GM21381 (cell line): ENCODE measurements around the gene LTO1.

Experiments
- ATAC-seq: cut with Tn5 transposase; IDR thresholded peaks from one replicate; pipeline ENCODE4 v1.9.1; 2021; ENCODE audit warnings: mild to moderate bottlenecking, moderate library complexity; ENCODE audit not compliant: unreplicated experiment

The LTO1 gene

DNA sequence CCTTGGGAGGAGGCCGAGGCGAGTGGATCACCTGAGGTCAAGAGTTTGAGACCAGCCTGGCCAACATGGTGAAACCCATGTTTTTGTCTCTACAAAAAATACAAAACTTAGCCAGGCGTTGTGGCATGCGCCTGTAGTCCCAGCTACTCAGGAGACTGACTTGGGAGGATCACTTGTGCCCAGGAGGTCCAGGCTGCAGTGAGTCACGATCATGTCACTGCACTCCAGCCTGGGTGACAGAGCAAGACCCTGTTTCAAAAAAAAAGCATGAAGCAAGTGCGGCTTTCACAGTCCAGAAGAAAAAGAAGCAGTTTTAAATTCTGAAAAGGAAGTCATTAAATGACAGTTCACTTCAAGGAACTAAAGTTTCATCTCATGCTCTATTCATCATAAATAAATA, 7.1 kb upstream of the LTO1 start:
- no peak for ATAC-seq

DNA sequence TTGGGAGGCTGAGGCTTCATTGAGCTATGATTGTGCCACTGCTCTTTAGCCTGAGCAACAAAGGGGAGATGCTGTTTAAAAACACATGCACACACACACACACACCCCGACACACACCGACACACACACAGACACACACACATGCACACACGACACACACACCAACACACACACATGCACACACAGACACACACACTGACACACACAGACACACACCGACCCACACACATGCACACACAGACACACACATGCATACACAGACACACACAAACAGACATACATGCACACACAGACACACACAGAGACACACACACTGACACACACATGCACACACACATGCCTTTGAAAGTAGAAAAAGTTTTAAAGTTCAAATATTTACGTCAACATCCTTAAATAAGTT, 5.5 kb upstream of the LTO1 start:
- ATAC-seq = no peak

DNA sequence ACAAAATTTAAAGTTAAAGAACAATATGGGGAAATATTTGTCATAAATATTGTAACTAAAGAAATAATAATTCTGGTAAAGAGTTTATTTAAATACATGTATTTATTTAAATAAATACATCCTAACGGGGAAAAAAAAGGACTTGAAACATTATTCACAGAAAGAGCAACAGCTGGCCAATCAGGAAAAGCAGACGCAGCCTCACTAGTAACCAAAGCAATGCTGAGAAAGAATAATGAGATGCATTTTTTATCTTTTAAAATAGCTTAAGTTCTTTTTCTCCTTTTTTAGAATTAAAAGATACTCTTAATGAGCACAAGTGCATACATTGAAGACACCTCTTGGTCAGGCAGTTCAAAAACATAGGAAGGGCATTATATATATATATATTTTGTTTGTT, 2.6 kb upstream of the LTO1 start:
- ATAC-seq = no peak

DNA sequence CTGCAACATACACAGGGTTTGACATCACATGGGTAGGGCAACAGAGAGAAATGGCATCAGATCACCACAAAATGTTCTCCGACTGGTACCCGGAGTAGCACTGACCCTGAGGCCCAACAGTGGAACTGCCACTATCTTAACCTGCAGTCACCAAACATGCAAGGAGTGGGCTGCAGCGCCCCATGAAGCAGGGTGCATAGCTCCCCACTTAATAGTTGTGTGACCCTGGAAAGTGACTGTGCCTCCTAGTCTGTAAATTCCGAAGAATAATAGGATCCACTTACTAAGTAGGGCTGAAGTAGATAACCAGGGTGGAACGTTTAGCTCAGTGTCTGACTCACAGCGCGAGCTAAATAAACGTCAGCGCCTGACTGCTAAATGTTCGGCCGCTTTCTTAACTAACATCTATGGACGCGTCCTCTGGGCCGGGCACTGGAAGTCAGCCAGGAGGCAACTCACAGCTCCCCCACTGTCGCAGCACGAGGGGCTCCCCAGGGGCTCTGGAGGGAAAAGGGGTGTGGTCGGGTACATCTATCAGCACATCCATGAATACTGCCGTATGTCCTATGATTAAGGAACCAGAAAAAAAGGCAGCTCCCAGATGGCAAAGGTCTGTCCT, 777 bp downstream of the LTO1 start:
- no peak for ATAC-seq

DNA sequence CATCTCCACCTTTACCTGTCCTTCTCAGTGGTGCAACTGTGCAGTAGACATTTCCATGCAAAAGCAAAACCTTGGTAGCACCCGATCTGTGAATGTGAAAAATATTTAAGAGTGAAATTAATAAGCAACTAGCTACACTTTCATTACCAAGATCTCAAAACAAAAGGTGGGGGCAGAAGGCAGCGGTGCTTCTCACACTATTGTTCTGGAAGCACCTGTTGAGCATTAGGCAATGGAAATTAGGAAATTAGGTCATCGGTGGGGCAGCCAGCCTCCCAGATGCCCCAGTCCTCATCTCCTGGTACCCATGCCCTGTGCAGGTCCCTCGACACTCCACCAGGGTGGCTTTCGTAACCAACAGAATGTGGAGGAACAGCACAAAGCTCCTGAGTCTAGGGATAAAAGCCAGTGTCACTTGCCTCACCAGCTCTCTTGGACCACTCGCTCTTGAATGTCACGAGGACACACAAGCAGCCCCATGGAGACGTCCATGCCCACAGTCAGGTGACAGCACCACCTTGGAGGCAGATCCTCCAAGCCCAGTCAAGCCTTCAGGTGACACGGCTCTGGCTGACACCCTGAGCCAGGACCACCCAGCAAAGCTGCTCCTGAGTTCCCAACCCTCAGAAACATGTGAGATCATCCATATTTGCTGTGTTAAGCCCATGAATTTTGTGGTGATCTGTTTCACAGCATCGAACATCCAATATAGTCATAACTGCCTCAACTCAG, 3.3 kb downstream of the LTO1 start:
- ATAC-seq = no peak

DNA sequence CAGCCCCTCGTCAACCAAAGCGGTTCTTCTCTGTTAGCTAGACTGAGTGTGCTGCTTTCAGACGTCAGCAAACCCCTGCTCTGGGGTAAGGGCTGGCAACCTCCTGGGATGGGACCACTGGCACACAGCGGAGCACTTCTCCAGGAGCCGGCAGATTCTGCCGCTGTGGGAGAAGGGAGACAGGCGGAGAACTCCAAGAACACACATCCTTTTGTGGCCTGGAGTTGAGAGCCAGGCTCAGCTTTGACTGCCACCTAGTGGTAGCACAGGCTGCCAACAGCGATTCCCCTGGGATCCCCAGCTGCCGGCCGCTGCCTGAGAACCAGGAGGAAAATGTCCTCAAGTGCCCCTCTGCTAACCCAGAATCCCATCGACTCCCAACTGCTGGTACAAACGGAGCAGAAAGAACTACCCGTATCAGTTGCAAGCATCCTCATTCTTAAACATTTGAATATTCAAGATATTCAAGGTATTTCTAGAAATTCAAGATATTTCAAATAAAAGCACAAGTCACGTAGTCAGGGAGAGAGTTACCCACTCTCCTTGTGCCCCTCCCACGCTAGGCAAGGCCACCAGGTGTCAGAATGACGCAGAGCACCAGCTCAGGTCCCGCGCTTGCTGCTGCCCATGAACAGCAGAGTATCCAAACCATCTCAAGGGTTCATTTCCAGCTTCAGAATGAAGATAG, 4.9 kb downstream of the LTO1 start:
- no peak for ATAC-seq

DNA sequence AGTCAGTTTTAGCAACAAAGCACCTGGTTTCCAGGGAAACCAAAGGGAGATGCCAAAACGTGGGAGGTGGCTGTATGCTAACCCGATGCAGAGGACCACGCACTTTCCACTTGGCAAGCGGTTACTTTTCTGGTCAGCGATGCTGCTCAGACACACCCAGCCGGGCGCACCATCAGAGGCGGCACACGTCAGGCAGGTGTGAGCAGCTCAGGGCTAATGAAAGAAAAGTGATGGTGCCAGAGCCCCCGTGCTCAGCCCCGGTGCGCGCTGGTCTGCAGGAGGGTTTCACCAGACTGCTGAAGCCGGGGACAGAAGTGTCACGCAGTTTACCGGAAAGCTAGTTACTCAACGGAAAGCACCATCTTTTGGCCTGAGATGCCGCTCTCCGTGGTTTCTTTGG, 5.7 kb downstream of the LTO1 start:
- ATAC-seq = no peak

DNA sequence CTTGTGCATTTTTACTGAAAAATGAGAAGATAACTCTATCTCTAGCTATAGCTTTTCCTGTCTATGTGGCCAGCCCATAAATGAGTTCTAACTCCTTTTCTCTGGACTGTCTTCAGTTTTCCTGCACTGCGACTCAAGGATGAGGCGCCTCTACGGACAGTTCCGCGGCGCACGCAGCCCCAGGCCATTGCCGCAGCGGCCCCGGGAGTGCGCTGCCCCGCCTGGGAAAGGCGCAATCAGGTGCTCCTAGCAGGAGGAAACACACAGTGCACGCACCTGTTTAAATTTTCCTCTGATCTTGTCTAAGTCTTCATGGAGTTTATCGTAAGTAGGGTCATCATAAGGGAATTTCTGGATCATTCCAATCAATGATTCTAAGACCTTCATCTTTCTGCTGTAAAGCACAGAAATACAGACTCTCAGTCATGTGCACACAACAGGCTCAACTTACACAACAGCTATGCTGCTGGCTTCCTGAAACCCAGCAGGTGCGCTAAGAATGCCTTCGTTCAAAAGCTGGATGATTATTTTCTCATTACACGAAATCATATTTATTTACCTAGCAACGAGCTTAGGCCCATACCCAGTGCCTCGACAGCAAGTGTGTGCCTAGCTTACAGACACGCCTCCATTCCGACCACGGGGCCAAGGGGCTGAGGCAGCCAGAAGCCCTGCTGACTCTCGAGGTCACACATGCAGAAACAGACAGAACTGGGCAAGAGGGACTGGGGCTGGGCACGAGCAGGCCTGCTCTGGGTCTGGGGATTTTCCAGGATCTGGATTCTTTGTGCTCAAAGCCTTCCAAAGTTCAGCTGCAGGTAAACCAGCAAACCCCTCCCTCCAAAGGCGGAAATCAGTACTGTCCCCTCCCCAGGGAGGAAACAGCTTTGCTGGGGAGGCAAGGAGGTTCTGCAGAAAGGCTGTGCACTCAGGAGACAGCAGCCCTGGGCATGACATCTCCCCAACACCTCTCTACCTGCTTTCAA, 7.2 kb downstream of the LTO1 start:
- no peak for ATAC-seq

DNA sequence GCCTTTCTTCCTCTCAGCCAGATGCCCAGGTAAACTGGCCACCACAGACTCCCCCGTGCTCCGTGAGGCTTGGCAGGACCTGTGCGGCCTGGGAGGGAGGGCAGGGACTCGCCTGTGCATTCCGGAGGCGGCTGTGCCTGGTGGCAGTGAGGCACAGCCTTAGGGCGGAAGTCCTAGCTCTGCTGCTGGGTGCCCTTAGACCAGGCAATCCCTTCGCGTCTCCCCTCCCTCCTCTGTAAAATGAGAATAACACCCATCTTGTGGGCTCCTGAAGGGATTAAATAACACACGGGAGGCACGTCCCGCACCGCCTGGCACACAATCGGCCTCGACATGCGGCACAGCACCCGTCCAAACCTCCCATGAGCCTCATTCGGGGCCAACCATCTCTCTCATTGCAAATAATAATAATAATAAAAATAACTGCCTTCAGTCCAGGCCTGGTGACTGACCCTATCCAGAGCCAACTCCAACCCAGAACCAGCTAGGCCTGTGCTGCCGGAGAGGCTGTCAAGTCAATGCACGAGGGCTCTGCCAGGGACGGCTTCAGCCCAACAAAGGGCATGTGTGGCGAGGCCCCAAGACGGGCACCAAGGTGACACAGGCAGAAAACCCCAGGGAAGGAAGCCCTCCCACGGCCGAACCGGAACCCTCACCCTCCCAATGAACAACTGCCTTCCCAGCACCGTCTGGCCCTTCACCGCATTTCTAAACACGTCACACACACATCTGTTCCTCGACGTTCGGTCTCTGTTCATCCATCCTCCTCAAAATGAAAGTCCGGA, 8.2 kb downstream of the LTO1 start:
- ATAC-seq = no peak

DNA sequence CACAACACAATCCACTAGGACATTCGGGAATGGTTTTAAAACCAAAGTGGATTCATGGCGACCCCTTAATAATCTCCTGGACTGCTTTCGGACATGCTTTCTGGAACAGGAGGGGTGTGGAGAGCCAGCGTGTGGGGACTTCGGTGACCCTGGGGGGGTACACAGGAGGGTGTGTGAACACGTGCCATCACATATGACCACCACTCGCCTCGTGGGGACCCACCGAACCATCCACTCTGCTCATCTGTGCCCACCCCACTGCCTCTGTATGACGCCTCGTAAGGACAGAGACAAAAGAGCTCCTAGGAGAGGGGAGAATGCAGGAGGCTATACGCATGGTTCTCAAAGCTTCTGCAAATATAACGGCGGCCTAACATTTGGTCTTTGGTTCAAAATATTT, 8.9 kb downstream of the LTO1 start:
- no peak for ATAC-seq

DNA sequence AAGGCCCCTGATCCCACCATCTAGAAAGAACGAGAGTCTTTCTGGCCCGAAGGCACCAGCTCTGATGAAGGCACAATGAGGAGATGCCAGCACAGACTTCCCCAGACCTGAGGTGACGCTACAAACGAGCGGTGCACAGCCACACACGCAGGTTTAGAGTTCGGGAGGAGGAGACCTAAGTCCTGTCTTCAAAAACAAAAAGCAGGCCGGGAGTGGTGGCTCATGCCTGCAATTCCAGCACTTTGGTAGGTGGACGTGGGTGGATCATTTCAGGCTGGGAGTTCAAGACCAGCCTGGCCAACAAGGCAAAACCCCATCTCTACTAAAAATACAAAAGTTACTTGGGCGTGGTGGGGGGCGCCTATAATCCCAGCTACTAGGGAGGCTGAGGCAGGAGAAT, 9.5 kb downstream of the LTO1 start:
- ATAC-seq = no peak

DNA sequence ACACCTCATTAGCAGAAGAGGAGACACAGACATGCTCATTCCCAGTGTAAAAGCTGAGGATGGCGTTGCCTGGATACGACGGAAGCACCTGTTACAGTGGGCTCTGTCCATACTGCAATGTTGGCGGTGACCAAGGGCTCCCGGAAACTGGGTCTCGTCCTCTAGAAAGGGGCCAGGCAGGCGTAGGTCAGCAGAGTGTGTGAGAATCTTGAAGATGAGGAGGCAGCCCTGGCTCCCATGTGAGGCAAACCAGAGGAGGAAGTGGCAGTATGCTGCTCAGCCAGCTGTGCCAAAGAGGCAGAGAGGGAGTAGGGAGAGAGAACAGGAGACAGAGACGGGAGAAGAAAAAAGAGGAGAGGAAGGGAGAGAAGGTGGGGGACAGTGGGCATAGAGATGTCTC, 10.3 kb downstream of the LTO1 start:
- ATAC-seq = no peak

DNA sequence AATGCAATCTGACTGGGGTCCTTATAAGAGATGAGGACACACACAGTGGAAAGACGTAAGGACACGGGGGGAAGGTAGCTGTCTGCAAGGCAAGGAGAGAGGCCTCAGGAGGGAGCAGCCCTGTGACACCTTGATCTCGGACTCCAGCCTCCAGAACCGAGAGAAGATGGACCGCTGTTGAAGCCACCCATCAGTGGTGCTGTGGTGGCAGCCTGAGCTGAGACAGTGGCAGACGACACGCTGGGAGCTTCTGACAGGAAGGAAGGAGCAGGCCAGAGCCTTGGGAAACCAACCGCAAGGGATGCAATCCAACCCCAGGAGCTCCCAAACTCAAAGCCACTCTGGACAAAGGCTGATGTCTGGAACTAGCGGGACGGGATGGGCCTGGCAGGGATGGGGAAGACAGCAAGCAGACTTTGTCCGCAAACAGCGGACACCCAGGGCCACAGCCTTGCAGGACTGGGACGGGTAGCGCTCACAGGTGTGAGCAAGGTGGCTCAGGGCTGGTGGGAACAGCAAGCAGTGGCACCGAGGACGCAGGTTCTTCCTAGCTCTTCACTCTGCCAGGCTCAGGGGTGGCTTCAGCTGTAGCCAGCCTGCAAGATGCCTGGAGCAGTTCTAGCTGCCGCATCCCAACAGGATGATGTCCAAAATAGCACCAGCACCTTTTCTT, 10.9 kb downstream of the LTO1 start:
- ATAC-seq = no peak

DNA sequence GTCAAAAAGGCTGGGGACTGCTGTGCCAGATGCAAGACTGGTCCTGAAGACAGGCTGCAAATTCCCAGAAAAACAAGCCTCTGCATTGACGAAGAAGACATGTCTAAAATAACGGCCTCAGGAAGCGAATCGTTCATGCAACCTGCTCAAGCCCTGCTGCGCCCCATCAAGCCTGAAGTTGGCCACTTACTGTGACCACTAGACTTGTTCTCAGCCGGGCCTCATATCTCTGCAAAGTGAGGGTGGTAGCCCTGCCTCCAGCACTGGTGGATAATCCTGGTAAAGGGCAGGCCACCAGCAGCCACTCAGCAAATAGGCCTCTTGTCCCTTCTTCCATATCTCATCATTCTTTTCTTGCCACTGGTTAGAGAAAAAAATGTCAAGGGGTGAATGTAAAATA, 11.8 kb downstream of the LTO1 start:
- no peak for ATAC-seq

DNA sequence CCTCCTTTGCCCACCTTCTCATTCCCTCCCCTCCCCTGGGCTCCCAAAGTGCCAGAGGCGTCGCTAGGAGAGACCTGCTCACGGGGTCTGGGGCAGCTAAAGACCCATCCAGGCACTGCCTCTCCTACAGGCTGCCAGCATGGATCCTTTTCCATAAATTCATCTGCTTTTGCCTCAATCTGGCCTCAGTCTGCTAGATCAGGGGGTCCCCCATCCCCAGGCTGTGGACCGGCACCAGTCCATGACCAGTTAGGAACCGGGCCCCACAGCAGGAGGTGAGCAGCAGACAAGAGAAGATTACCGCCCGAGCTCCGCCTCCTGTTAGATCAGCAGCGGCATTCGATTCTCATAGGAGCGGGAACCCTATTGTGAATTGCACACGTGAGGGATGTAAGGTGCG, 12.3 kb downstream of the LTO1 start:
- no peak for ATAC-seq

DNA sequence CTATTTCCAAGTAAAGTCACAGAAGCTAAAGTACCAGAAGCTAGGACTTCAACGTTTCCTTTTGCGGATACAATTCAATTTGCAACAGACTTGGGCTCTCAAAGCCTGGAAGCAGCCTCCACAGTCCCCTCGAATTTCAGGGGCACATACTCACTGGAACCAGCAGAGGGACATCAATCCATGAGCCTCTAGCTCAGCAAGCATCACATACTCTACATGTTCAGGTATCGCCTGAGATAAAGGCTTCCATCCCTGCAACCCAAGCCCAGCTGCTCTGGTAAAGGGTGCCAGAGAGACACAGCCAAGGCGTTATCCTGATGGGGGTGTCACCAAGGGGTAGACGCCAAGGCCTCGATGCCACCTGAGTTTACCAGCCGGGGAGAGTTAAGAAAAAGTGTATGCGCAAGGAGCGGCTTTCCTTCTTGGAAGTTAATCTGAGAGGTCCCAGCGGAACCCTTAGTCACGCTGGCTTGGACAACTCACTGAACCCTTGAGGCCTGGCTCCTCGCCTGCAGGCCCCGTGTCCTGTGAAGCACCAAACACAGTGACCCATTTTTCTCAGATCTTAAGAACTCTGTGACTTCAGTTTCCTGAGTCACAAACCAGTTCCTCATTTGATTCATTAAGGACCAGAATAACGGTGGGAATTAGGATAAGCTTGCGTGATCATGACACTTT, 13.0 kb downstream of the LTO1 start:
- ATAC-seq = no peak

DNA sequence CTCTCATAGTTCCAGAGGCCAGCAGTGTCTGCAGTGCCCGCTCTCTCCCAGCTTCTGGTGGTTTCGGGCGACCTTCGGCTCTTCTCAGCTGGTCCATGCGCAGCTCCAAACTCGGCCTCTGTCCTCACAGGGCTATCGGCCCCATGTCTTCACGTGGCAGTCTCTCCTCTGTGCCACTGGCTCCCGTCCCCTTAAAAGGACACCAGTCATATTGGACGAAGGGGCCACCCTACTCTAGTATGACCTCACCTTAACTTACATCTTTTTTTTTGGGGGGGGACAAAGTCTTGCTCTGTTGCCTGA, 13.8 kb downstream of the LTO1 start:
- ATAC-seq = no peak

DNA sequence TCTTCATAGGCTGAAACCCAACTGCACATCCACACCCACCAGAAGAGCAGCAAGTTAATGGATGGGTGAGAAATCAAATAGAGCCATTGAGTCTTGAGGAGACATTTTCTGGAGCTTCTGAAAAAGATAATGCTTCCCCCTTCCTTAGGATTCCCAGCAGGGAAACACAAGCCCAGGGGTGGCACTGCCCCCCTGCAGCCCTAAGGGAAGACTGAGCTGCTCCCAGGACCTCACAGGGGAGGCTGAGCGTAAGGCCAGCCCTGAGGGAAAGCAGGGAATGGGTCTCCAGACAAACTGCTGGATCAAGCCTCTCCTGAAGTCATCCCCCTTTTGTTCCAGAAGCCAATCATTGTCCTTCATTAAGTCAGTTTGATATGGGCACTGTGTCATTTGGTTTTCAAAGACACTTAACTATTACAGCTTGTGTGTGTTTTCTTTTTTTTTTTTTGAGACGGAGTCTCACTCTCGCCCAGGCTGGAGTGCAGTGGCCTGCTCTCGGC, 15.1 kb downstream of the LTO1 start:
- no peak for ATAC-seq

DNA sequence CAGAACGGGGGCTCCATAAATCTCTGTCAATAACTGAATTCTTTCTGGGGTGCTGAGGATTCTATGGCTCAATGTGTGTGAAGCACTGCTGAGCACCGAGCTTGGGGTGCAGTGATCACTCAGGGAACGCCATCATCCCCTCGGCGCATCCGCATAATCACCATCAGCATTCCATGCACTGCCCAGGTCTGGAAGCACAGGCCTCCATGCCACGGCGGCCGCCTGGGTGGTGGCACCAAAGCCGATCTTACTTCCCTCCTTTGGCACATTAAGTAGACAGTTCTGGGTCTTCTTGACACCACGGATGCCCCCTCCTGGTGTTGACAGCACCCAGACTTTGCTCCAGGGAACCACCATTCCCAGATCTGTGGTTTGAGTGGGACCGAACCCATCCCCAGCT, 15.6 kb downstream of the LTO1 start:
- ATAC-seq = no peak
